HG03045 (cell line): ENCODE data around the gene ABTB2.
"Not testable (repeated sequence)": the region's sequence is repeated elsewhere in the genome, so short reads cannot be mapped to it uniquely, and the experiment has no call there.

ENCODE experiments used
- ATAC-seq: cut with Tn5 transposase; IDR thresholded peaks from one replicate; pipeline ENCODE4 v1.9.1; 2021; ENCODE audit warnings: mild to moderate bottlenecking, moderate library complexity; ENCODE audit not compliant: unreplicated experiment

The ABTB2 gene

GRCh38 chr11:34266090-34266912 is 91.5 kb downstream of the ABTB2 start:
- no peak for ATAC-seq

GRCh38 chr11:34264303-34265110 is 93.3 kb downstream of the ABTB2 start:
- no peak for ATAC-seq

- ATAC-seq: no peak
These were observed 94.2 kb downstream of the ABTB2 start for GRCh38 chr11:34263441-34264091.

- no peak for ATAC-seq
These were observed 95.2 kb downstream of the ABTB2 start for GRCh38 chr11:34262531-34263081.

- no peak for ATAC-seq
These were observed 96.0 kb downstream of the ABTB2 start for GRCh38 chr11:34261820-34262219.

GRCh38 chr11:34261095-34261494 is 96.7 kb downstream of the ABTB2 start:
- no peak for ATAC-seq

- ATAC-seq: no peak
These were observed 97.7 kb downstream of the ABTB2 start for GRCh38 chr11:34260072-34260575.

- no peak for ATAC-seq
These were observed 98.7 kb downstream of the ABTB2 start for GRCh38 chr11:34259087-34259486.

- no peak for ATAC-seq
These were observed 101.2 kb downstream of the ABTB2 start for GRCh38 chr11:34256626-34257025.

GRCh38 chr11:34256150-34256549 is 101.7 kb downstream of the ABTB2 start:
- ATAC-seq: no peak

GRCh38 chr11:34255101-34255500 is 102.7 kb downstream of the ABTB2 start:
- ATAC-seq: no peak

- ATAC-seq: no peak
These were observed 103.8 kb downstream of the ABTB2 start for GRCh38 chr11:34254011-34254410.

GRCh38 chr11:34252651-34253050 is 105.2 kb downstream of the ABTB2 start:
- no peak for ATAC-seq

- ATAC-seq: no peak
These were observed 105.8 kb downstream of the ABTB2 start for GRCh38 chr11:34252015-34252414.

- ATAC-seq: no peak
These were observed 106.2 kb downstream of the ABTB2 start for GRCh38 chr11:34251589-34251980.

GRCh38 chr11:34250732-34251588 is 106.8 kb downstream of the ABTB2 start:
- ATAC-seq: peak; percentile 74

GRCh38 chr11:34250211-34250610 is 107.6 kb downstream of the ABTB2 start:
- no peak for ATAC-seq

GRCh38 chr11:34249439-34249838 is 108.4 kb downstream of the ABTB2 start:
- ATAC-seq: no peak

GRCh38 chr11:34246511-34246910 is 111.3 kb downstream of the ABTB2 start:
- not testable (repeated sequence) for ATAC-seq

- no peak for ATAC-seq
These were observed 112.8 kb downstream of the ABTB2 start for GRCh38 chr11:34245041-34245440.
